Skeletal muscle satellite cell (primary cell): ENCODE measurements around the gene ADAM12.

Experiments used
- H3K27me3 ChIP-seq: 2 replicates; pipeline ENCODE4 v1.7.0; 2013; ENCODE audit warnings: low read length; ENCODE audit not compliant: control insufficient read depth, insufficient read depth
- H3K36me3 ChIP-seq: 2 replicates; pipeline ENCODE4 v1.7.0; 2013; ENCODE audit warnings: mild to moderate bottlenecking, control low read depth, low read length; ENCODE audit not compliant: insufficient read depth
- H3K4me1 ChIP-seq: 2 replicates; pipeline ENCODE4 v1.7.0; 2013; ENCODE audit warnings: low read length; ENCODE audit not compliant: control insufficient read depth, insufficient read depth
- H3K4me2 ChIP-seq: 2 replicates; pipeline ENCODE4 v1.7.0; 2013; ENCODE audit warnings: mild to moderate bottlenecking, low read length
- H3K4me3 ChIP-seq: 2 replicates; pipeline ENCODE4 v1.7.0; 2013; ENCODE audit warnings: low read length
- H3K9ac ChIP-seq: 2 replicates; pipeline ENCODE4 v1.7.0; 2013; ENCODE audit warnings: mild to moderate bottlenecking, low read depth, low read length, moderate library complexity
- H3K9me3 ChIP-seq: replicated peaks from 2 replicates; pipeline ENCODE4 v1.7.0; 2013; ENCODE audit warnings: mild to moderate bottlenecking, control low read depth, low read length

ADAM12 gene

GRCh38 chr10:126235979-126236851 is 152.1 kb downstream of the ADAM12 start:
- no peak overlapping the region for H3K4me3 ChIP-seq
- H3K36me3 ChIP-seq: no peaks in the 10 kb centered on the region
- no peaks in the 10 kb centered on the region for H3K27me3 ChIP-seq
- H3K4me1 ChIP-seq: peaks cover 11% of the 10 kb centered on the region
- no peak overlapping the region for H3K9ac ChIP-seq
- H3K9me3 ChIP-seq: no peaks in the 10 kb centered on the region
- H3K4me2 ChIP-seq: no peak overlapping the region

- Histone ChIP-seq H3K4me3 (no peak overlapping the region), H3K36me3 (no peaks in the 10 kb centered on the region), H3K27me3 (no peaks in the 10 kb centered on the region), H3K9ac (no peak overlapping the region), H3K4me1 (peaks cover 10% of the 10 kb centered on the region), H3K9me3 (no peaks in the 10 kb centered on the region), H3K4me2 (no peak overlapping the region)
Observed at GRCh38 chr10:126235091-126235978, 152.9 kb downstream of the ADAM12 start.

- H3K4me2 ChIP-seq: no peak overlapping the region
- no peak overlapping the region for H3K4me3 ChIP-seq
- H3K9ac ChIP-seq: no peak overlapping the region
- H3K36me3 ChIP-seq: no peaks in the 10 kb centered on the region
- H3K4me1 ChIP-seq: peaks cover 12% of the 10 kb centered on the region
- H3K27me3 ChIP-seq: no peaks in the 10 kb centered on the region
- H3K9me3 ChIP-seq: no peaks in the 10 kb centered on the region
Observed at GRCh38 chr10:126234630-126235029, 153.6 kb downstream of the ADAM12 start.

- H3K36me3 ChIP-seq: no peaks in the 10 kb centered on the region
- H3K27me3 ChIP-seq: no peaks in the 10 kb centered on the region
- no peak overlapping the region for H3K4me3 ChIP-seq
- H3K9ac ChIP-seq: no peak overlapping the region
- H3K4me2 ChIP-seq: no peak overlapping the region
- peaks cover 14% of the 10 kb centered on the region for H3K4me1 ChIP-seq
- H3K9me3 ChIP-seq: no peaks in the 10 kb centered on the region
Observed at GRCh38 chr10:126233182-126234148, 154.8 kb downstream of the ADAM12 start.

- no peak overlapping the region for H3K9ac ChIP-seq
- H3K9me3 ChIP-seq: no peaks in the 10 kb centered on the region
- H3K4me3 ChIP-seq: no peak overlapping the region
- no peak overlapping the region for H3K4me2 ChIP-seq
- no peaks in the 10 kb centered on the region for H3K36me3 ChIP-seq
- H3K4me1 ChIP-seq: peaks cover 34% of the 10 kb centered on the region
- H3K27me3 ChIP-seq: no peaks in the 10 kb centered on the region
Observed at GRCh38 chr10:126230587-126230986, 157.7 kb downstream of the ADAM12 start.

- no peaks in the 10 kb centered on the region for H3K9me3 ChIP-seq
- H3K27me3 ChIP-seq: no peaks in the 10 kb centered on the region
- H3K9ac ChIP-seq: no peak overlapping the region
- peaks cover 34% of the 10 kb centered on the region for H3K4me1 ChIP-seq
- no peaks in the 10 kb centered on the region for H3K36me3 ChIP-seq
- no peak overlapping the region for H3K4me3 ChIP-seq
- H3K4me2 ChIP-seq: no peak overlapping the region
Observed at GRCh38 chr10:126229686-126230085, 158.6 kb downstream of the ADAM12 start.

GRCh38 chr10:126227762-126228134 is 160.5 kb downstream of the ADAM12 start:
- Histone ChIP-seq H3K9ac (peak overlapping the region; percentile 61), H3K27me3 (no peaks in the 10 kb centered on the region), H3K36me3 (no peaks in the 10 kb centered on the region), H3K9me3 (no peaks in the 10 kb centered on the region), H3K4me3 (no peak overlapping the region), H3K4me1 (peaks cover 48% of the 10 kb centered on the region), H3K4me2 (peak overlapping the region; percentile 53)

- Histone ChIP-seq H3K4me1 (peaks cover 53% of the 10 kb centered on the region), H3K9ac (peak overlapping the region; percentile 61), H3K27me3 (no peaks in the 10 kb centered on the region), H3K36me3 (no peaks in the 10 kb centered on the region), H3K9me3 (no peaks in the 10 kb centered on the region), H3K4me2 (peak overlapping the region; percentile 53), H3K4me3 (no peak overlapping the region)
Observed at GRCh38 chr10:126226988-126227761, 161.1 kb downstream of the ADAM12 start.

GRCh38 chr10:126226205-126226604 is 162.1 kb downstream of the ADAM12 start:
- H3K9me3 ChIP-seq: no peaks in the 10 kb centered on the region
- peaks cover 53% of the 10 kb centered on the region for H3K4me1 ChIP-seq
- H3K4me3 ChIP-seq: no peak overlapping the region
- H3K27me3 ChIP-seq: no peaks in the 10 kb centered on the region
- H3K4me2 ChIP-seq: no peak overlapping the region
- H3K36me3 ChIP-seq: no peaks in the 10 kb centered on the region
- no peak overlapping the region for H3K9ac ChIP-seq

- Histone ChIP-seq H3K4me1 (peaks cover 49% of the 10 kb centered on the region), H3K9ac (no peak overlapping the region), H3K36me3 (no peaks in the 10 kb centered on the region), H3K27me3 (no peaks in the 10 kb centered on the region), H3K9me3 (no peaks in the 10 kb centered on the region), H3K4me3 (no peak overlapping the region), H3K4me2 (no peak overlapping the region)
Observed at GRCh38 chr10:126225672-126226008, 162.6 kb downstream of the ADAM12 start.
